Measurements from ENCODE around the gene DYRK1A. TPM values are rescaled to one million over a fixed set of nuclear protein-coding genes. Genes with fewer than 3 reads are reported as not detected.

DYRK1A gene
- total RNA-seq, 1 donor from 2014 or later, result 72.9 TPM

DNA sequence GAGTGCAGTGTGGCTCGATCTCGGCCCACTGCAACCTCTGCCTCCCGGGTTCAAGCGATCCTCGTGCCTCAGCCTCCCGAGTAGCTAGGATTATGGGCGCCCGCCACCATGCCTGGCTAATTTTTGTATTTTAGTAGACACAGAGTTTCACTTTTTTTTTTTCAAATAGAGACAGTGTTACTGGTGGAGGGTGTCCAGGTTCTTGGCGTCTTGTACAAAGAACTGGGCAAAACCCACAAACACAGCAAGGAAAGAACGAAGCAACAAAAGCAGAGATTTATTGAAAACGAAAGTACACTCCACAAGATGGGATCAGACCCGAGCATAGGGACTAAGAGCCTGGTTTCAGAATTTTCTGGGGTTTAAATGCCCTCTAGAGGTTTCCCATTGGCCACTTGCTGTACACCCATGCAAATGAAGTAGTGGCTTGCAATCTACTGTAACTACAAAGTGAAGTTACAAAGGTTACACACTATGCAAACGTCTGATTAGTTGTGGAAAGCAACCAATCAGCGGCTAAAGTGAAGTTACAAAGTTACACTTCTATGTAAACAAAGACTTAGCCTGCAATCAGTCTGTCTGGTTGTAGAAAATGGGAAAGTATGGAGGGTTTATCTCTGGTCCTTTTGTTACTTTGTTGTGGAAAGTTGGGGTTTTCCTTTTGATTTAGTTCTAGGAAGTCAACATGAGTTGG lies 199.1 kb downstream of the DYRK1A start:
- intact Hi-C loops (cut with DNase I), result no loop called here
- DNase-seq (ENCODE audit: low spot score), result no peak

DNA sequence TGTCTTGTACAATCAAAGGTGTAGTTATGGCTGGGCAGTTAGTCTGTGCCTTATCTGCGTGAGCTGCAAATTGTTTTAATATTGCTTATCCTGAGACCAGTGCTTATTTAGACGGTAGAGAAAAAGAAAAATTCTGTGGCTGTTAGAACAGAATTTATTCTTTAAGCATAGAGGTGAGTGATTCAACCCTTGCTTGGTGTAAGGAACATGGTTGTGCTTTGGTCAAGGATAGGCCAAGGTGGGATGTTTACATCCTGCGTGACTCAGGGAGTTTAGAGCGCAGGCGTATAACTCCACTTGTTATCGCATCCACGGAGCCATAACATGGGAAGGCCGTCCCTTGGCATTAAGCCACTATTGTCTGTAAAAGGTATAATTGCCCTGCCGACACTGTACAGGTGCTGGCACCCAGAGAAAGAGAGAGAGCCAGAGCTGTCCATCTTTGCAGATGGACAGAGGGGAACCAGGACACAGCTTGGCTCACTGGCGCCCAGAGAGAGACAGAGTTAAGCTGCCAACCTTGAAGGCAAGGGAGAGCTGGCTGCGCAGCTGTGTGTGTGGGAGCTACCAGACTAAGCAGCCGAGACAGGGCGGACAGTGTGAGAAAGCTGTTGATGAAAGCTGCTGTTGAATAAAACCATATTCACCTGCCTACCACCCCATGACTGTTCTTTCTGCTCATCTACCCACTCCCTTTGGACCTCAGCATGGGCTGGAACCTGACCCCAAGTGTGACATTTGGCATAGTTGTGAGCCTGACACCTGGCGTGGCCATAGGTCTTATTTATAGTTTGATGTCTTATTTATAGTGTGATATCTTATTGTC lies 200.4 kb downstream of the DYRK1A start:
- intact Hi-C loops (cut with DNase I), result no loop called here

DNA sequence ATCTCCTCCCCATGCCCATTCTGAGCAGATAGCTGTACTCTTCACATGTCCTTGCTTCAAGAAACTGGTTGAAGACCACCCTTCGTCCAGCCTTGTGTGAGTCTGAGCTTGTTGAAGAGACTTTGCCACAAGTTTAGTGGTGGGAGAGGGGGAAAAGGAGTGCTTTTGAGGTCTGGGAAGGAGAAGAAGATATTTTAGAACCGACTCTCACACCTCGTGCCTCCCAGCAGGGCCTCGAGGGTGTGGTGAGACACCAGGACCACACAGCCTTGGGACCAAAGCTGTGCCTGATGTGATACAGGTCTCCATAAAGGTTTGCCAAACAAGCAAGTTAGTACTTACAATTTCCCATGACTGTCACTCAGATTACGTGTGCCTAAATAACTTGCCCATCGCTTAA lies 201.8 kb downstream of the DYRK1A start:
- intact Hi-C loops (cut with DNase I), result no loop called here

More for the DNA sequence above, 200.4 kb downstream of the DYRK1A start:
- no peak for DNase-seq (ENCODE audit: low spot score)

DNA sequence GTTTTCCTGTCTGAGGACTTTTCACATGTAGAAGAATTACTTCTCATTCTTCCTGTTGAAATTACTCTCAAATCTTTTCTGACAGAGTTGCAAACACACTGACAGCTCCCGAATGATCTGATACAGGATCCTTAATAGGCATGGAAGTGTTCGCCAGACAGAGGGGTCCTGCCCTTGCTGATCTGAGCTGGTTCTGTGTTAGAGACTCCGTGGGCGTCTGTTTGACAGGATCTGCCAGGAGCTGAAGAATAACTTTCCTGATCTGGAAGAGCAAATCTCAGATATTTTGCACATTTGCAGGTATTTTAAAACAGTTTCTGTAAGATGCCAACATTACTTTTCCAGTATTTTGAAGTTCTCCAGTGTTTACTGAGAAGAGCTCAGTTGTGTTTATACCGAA lies 202.3 kb downstream of the DYRK1A start:
- no peak for DNase-seq (ENCODE audit: low spot score)
- intact Hi-C loops (cut with DNase I), result no loop called here

More for the DNA sequence above, 201.8 kb downstream of the DYRK1A start:
- DNase-seq (ENCODE audit: low spot score), result no peak

DNA sequence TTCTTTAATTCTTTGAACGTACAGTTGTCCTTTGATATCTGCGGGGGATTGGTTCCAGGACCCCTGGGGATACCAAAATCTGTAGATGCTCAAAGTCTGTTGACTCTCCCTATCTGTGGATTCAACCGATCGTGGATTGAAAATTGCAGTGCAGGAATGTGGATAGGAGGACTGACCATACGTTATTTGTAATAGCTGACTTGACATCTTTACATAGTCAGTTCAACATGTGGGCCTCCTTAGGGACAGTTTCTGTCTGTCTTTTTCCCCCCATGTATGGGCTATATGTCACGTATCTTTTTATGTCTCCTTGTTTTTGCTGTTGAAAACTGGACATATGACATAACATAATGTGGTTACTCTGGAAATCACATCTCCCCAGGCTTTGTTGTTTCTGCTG lies 204.9 kb downstream of the DYRK1A start:
- intact Hi-C loops (cut with DNase I), result no loop called here

DNA sequence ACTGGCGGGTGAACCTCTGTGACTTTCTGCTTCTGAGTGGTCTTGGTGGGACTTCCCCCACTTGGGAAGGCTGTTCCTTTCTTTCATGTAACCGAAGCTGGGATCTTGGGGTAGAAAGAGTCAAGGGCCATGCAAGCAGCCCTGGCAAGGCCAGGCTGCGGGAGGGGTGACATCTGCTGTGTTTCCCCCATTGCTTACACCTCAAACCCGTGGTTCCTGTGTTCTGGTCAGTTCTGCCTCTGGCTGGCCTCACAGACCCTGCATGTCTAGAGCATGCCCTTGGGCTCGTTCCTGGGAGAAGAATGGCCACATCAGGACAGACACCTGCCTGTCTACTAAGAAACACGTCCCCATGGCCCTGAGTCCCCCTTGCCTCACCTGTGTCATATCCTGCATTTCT lies 207.7 kb downstream of the DYRK1A start:
- intact Hi-C loops (cut with DNase I), result no loop called here
- no peak for DNase-seq (ENCODE audit: low spot score)

More for the DNA sequence above, 204.9 kb downstream of the DYRK1A start:
- DNase-seq (ENCODE audit: low spot score), result no peak

DNA sequence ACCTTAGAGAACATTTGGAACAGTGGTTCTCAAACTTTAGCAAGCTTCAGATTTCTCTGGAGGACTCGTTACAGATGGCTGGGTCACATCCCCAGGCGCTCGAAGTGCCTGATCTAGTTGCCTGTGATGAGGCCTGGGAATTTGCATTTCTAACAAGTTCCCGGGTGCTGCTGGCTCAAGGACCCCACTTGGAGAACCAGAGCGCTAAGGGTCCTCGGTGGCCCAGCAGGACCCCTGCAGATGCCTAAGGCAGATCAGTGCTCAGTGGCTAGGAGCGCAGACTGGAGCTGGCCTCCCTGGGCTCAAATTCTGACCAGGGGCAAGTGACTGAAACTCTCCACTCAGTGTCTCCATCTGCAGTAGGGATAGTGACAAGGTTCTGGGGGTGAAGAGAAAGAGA lies 208.2 kb downstream of the DYRK1A start:
- intact Hi-C loops (cut with DNase I), result no loop called here
- no peak for DNase-seq (ENCODE audit: low spot score)

DNA sequence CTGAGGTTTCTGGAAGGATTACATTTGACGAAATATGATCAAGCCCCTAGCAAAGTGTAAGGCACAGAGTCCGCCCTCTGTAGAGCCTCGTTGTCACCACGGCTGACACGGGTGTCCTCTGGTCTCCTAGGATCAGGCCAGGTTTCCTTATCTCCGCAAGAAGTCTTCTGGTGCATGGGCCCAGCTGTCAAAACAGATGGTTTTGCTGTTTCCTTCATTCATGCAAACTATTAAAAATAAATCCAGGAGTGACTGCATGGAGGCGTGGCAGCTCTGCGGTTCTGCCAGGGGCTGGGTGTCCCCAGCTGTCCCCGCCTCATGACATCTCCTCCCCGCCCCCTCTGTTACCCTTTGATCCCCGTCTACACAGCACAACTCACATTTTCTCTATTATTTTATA lies 209.0 kb downstream of the DYRK1A start:
- DNase-seq (ENCODE audit: low spot score), result no peak
- intact Hi-C loops (cut with DNase I), result no loop called here

Other genes with a start within 250 kb of the DYRK1A start
- 44.2 TPM for gene VPS26C, start 99.4 kb upstream of the DYRK1A start, total RNA-seq